LNCaP clone FGC (cell line): ENCODE measurements around the gene ESR2.
"Not testable (repeated sequence)": the region's sequence is repeated elsewhere in the genome, so short reads cannot be mapped to it uniquely, and the experiment has no call there.

ENCODE experiments used
- DNase-seq: peaks from one replicate; pipeline ENCODE4 v3.0.0-alpha.2; 2011; ENCODE audit warnings: low read depth
- H3K4me3 ChIP-seq: 2 replicates; pipeline ENCODE4 v1.5.1; 2011; ENCODE audit warnings: mild to moderate bottlenecking, low read depth, low read length, control low read depth
- CTCF ChIP-seq: IDR thresholded peaks from 2 replicates; pipeline ENCODE4 v1.5.1; 2012; ENCODE audit warnings: mild to moderate bottlenecking; ENCODE audit not compliant: control insufficient read depth, insufficient read depth; ENCODE audit errors: extremely low read depth

ESR2 gene

GRCh38 chr14:64059454-64060198 is 234.5 kb downstream of the ESR2 start:
- no peak for TF ChIP-seq CTCF
- DNase-seq = no peak
- no peak overlapping the region for H3K4me3 ChIP-seq

GRCh38 chr14:64053694-64054669 is 240.2 kb downstream of the ESR2 start:
- no peak for DNase-seq
- no peak overlapping the region for H3K4me3 ChIP-seq
- TF ChIP-seq CTCF = no peak

GRCh38 chr14:64049616-64050381 is 244.4 kb downstream of the ESR2 start:
- no peak for TF ChIP-seq CTCF

GRCh38 chr14:64045091-64045490 is 249.1 kb downstream of the ESR2 start:
- DNase-seq = no peak
- no peak for TF ChIP-seq CTCF
- H3K4me3 ChIP-seq = no peak overlapping the region

More at GRCh38 chr14:64049616-64050381, 244.4 kb downstream of the ESR2 start:
- no peak for DNase-seq
- H3K4me3 ChIP-seq = no peak overlapping the region

- H3K4me3 ChIP-seq, DNase-seq: not testable (repeated sequence)
Observed at GRCh38 chr14:64043296-64043695, 250.9 kb downstream of the ESR2 start.

- no peak for DNase-seq
- TF ChIP-seq CTCF = peak; percentile 55
- no peak overlapping the region for H3K4me3 ChIP-seq
Observed at GRCh38 chr14:64040044-64040443, 254.1 kb downstream of the ESR2 start.

GRCh38 chr14:64038841-64039542 is 255.2 kb downstream of the ESR2 start:
- no peak for DNase-seq
- no peak for TF ChIP-seq CTCF
- no peak overlapping the region for H3K4me3 ChIP-seq

- not testable (repeated sequence) for H3K4me3 ChIP-seq, DNase-seq
Observed at GRCh38 chr14:64037869-64038745, 256.1 kb downstream of the ESR2 start.
